GM19239 (cell line): Measurements from ENCODE around the gene ZNF534.
A peak's percentile ranks its signal among the peaks of the same experiment; 100 is the strongest.
"Not testable (repeated sequence)": the region's sequence is repeated elsewhere in the genome, so short reads cannot be mapped to it uniquely, and the experiment has no call there.

Experiments
- DNase-seq: peaks from one replicate; pipeline ENCODE4 v3.0.0; 2011; ENCODE audit warnings: low spot score; ENCODE audit not compliant: insufficient read length
- FAIRE-seq: peaks from 2 replicates; lab custom pipeline; 2011; peaks lifted over from hg19 to GRCh38; lab: Jason Lieb, UNC

Gene ZNF534

GRCh38 chr19:52428937-52429336, at the start of gene ZNF534:
TSS of gene ZNF534 (plus strand) at chr19:52429148. CDS start at chr19:52431475, 2,327 bp downstream.
- DNase-seq: no peak

DNA sequence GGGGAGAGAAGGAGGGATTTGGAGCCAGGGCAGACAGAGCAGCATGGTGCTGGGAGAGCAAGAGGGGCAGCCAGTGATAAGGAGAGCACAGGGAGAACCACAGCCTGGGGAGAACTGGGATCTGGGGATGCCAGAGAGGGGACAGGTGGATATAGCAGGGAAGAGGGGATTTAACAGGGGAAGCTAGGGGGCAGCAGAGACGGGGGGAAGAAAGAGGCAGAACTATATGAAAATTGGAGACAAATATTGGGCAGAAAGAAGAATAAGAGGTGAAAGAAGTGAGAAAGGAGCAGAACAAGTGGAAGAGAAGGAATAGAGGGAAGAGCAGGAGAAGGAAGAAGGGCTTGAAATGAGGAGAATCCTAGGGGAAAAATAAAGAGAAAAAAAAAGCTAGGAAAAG, 37.8 kb upstream of the ZNF534 start:
- FAIRE-seq (no peak), DNase-seq (no peak)

More at GRCh38 chr19:52428937-52429336, at the start of gene ZNF534:
- no peak for FAIRE-seq

- FAIRE-seq (peak; percentile 93), DNase-seq (peak; percentile 84)
Observed at GRCh38 chr19:52397310-52398080, 31.5 kb upstream of the ZNF534 start, which contains the start of gene ZNF528. TSS of gene ZNF528 (plus strand) at chr19:52397849. CDS start at chr19:52402014, 4,165 bp downstream.

- DNase-seq: peak; percentile 3
- no peak for FAIRE-seq
Observed at GRCh38 chr19:52398081-52398441, 30.9 kb upstream of the ZNF534 start.

GRCh38 chr19:52410276-52410675, 18.7 kb upstream of the ZNF534 start:
- FAIRE-seq (no peak), DNase-seq (no peak)

DNA sequence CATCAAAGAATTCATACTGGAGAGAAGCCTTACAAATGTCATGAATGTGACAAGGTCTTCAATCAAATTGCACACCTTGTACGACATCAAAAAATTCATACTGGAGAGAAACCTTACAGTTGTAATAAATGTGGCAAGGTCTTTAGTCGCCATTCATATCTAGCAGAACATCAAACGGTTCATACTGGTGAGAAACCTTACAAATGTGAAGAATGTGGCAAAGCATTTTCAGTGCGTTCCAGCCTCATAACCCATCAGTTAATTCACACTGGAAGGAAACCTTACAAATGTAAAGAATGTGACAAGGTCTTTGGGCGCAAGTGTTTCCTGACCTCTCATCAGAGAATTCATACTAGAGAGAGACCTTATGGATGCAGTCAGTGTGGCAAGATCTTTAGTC, 13.2 kb upstream of the ZNF534 start:
- no peak for FAIRE-seq

GRCh38 chr19:52442179-52442578, 13.2 kb downstream of the ZNF534 start:
- FAIRE-seq (no peak), DNase-seq (no peak)

More for the DNA sequence above, 13.2 kb upstream of the ZNF534 start:
- no peak for DNase-seq

DNA sequence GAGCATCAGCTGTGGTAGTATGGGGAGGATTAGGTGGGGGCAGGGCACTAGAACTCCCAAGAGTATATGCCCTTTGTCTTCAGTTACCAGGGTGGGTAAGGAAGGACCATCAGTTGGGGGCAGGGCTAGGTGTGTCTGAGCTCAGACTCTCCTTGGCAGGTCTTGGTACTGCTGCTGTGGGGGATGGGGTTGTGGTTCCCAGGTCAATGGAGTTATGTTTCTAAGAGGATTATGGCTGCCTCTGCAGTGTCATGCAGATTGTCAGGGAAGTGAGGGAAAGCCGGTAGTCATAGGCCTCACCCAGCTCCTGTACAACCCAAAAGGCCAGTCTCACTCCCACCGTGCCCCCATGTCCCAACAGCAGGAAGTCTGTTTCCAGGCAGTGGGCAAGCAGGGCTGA, 15.6 kb downstream of the ZNF534 start:
- DNase-seq (no peak), FAIRE-seq (no peak)

DNA sequence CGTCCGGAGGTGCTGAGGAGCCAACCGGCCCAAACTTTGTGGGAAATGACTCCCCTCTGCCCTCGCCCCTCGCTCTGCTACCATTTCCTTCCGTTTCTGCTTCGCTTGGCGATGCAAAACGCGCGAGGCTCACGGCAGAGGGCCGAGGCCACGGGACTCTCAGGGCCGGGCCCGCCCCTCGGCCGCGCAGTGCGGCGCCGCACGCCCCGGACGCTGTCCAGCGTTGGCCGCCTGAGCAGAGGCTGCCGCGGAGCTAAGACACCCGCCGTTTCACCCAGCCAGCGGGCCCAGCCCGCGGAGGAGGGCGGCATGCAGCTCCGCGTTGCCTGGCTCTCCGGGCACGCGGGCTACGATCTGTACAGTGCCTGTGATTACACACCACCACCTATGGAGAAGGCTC, 22.3 kb downstream of the ZNF534 start:
- FAIRE-seq: no peak
- DNase-seq: no peak

GRCh38 chr19:52453324-52454094, 24.6 kb downstream of the ZNF534 start, which contains the start of gene ZNF578:
TSS of gene ZNF578 (plus strand) at chr19:52453553. CDS start at chr19:52501846, 48,293 bp downstream.
- DNase-seq: peak; percentile 16
- no peak for FAIRE-seq

GRCh38 chr19:52464798-52465470, 36.0 kb downstream of the ZNF534 start:
- no peak for DNase-seq
- no peak for FAIRE-seq

- no peak for DNase-seq
- no peak for FAIRE-seq
Observed at GRCh38 chr19:52473655-52474350, 44.9 kb downstream of the ZNF534 start.

- no peak for FAIRE-seq
- DNase-seq: no peak
Observed at GRCh38 chr19:52474351-52475127, 45.6 kb downstream of the ZNF534 start.

- DNase-seq, FAIRE-seq: not testable (repeated sequence)
Observed at GRCh38 chr19:52484111-52484743, 55.3 kb downstream of the ZNF534 start.

DNA sequence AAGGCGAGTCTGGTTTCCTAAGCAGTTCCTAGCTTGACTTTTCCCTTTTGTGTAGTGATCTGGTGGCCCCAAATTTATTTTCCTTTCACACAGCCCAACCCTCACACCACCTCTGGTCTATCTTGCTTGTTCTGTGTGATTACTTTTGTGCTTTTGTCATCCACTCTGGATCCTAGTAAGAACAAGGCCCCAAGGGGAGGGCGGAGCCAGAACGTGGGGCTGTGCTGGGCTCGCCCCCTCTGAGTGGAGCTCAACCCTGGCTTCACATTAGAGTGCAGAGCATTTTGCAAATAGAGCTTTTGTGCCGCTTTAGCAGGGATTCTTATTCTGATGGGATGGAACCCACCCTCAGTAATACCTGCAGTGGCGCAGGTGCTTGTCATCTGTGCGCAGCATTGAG, 56.1 kb downstream of the ZNF534 start:
- not testable (repeated sequence) for FAIRE-seq, DNase-seq

- not testable (repeated sequence) for FAIRE-seq, DNase-seq
Observed at GRCh38 chr19:52485561-52486240, 56.8 kb downstream of the ZNF534 start.

GRCh38 chr19:52492201-52492993, 63.4 kb downstream of the ZNF534 start:
- FAIRE-seq (no peak), DNase-seq (no peak)
